HG03108 (cell line): ENCODE measurements around the gene AKT3.

Source experiments
- ATAC-seq: cut with Tn5 transposase; IDR thresholded peaks from one replicate; pipeline ENCODE4 v1.9.1; 2021; ENCODE audit warnings: moderate library complexity; ENCODE audit not compliant: unreplicated experiment

Gene AKT3

GRCh38 chr1:243520831-243521230 lies 329.2 kb downstream of the AKT3 start:
- no peak for ATAC-seq

GRCh38 chr1:243514927-243515326 lies 335.1 kb downstream of the AKT3 start:
- ATAC-seq, result no peak

GRCh38 chr1:243513726-243514491 lies 336.1 kb downstream of the AKT3 start:
- ATAC-seq, result no peak

DNA sequence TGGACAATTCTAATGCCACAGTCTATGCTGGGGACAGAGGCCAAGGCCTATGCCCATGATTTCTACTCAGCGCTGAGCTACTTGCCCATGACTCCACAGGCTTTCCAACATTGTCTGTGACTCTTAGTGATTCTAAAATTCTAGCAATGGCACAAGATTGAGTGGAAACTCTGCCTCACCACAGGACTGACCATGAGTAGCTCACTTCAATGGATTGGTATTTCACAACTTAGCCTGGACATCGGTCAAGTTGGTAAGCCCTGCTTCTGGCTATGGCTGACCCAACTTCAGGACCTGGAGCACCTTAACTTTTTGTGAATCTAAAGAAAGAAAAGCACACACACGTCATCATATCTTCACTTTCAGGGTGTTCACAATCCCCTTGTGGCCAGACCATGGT lies 339.1 kb downstream of the AKT3 start:
- no peak for ATAC-seq

DNA sequence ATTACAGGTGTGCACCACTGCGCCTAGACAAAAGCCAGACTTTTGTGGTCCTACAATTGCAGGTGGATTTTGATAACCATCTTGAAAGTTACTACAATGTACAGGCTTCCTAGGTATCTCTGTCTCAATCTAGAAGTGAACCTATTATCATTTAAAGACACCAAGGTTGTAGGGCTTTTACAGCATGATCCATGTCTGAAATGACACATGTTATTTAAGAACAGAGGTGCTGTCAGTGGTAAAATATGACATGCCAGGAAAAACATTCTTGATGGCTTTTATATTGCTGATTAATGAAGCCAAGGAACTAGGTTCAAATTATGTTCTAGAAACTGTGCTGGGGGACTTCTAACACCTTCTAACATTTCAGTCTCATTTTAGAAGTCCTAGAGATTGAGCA lies 341.1 kb downstream of the AKT3 start:
- ATAC-seq, result no peak

GRCh38 chr1:243508303-243508713 lies 341.7 kb downstream of the AKT3 start:
- peak; percentile 87 for ATAC-seq

DNA sequence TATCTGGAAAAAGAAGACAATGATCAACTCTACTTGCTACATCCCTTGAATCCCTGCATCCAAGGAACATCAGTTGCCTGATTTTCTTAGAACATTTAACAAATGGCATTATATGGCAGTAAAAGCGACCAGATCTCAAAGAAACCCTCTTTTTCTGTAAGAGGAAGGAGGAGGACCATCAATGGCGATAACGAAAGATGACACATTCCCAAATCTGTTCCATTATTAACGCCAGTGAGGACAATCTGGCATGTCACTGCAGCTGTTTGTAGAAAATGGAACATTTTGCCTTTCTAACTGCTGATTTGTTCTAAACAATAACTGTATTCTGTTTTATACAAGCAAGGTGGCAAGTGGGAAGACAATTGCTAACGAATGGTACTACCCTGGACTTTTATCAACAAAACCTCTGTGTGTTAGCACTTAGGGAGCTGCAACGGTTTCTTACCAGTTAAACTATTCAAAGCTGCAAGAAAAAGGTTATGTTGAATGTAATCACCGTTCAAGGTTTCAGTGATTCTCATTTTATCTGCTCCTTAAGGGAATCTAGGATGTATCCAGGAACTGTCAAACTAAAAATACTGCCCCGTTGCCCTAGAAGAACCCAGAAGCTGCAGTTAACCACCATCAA lies 342.3 kb downstream of the AKT3 start:
- ATAC-seq, result no peak

DNA sequence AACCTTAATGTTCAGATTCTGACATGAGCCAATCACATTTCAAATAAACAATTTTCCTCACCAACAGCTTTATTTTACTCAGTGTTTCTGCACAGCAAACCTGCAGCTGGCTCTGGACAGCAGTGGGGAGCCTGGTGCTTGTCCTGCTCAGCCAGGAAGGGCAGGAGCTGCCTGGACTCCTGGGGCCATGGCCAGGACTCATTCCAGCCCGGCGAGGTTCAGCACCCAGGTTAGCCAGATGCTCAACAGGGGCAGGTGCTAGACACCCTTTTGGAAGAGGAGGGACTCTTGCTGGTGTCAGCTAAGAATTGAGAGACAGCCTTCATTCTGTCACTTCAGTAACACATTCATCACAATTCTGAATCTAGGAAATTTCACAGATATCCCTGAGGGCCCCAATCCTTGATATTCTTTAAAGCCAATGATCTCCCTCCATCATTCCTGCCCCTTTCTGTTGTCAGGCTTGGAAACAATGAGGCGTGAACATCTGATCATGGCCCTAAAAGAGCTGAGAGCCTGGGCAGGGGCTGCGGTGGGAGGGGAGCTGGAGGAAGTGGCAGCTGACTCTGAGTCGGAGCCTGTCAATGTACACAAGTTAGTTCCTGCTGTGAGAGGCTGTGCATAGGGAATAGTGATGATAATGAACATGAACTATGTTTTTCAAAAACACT lies 342.9 kb downstream of the AKT3 start:
- ATAC-seq, result no peak

GRCh38 chr1:243505986-243506689 lies 343.9 kb downstream of the AKT3 start:
- ATAC-seq, result peak; percentile 57

DNA sequence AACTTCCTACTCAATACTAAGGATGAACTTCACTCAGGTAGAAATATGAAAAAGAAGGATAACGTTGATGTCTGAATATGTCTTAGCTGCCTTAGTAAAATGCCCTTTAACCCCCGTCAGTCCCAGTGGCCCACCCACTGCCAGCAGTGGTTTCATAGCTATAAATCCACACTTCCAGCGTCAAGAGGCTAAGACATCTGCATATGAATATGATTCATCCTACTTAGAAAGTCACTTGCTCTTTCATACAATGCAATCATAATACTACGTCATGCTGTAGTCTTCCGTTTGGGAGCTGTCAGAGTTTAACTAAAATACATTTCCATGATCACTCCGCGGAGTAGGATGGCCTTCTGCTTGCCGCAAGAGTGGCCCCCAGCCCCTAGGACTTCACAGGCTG lies 346.9 kb downstream of the AKT3 start:
- ATAC-seq, result no peak

DNA sequence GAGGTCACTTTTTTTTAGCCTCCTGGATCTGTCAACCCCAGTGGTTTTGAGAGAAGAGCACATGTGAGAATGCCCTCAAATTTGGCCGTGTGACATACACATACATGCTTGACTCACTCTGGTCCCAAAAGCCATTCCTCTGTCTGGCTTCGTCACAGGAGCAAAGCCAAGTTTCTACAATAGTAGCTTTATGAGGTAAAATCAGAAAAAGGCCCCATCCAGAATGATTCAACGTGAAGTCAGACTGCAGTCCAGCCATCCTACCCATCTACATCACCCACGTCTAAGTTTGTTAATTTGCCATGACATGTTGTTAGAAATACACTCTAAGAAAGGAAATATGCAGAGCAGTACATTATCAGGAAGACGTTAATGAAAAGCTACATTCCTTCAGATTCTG lies 349.0 kb downstream of the AKT3 start:
- ATAC-seq, result no peak

DNA sequence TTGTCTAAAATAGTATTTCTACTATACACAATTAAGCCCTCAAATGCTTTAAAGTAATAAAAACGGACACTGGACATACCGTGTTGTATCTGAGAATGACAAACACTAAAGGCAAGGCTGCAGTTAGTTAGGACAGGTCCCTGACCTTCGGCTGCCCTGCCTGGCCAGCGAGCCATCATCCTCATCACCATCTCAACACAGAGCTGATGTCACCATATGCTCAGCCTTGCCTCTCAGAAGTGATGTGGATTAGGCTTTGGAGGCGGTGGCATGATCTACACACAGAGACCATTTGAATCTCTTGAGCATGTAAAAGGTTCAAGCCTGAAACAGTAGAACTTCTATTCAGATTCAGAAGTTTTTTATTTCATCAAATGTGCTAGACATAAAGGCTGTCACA lies 349.5 kb downstream of the AKT3 start:
- no peak for ATAC-seq

DNA sequence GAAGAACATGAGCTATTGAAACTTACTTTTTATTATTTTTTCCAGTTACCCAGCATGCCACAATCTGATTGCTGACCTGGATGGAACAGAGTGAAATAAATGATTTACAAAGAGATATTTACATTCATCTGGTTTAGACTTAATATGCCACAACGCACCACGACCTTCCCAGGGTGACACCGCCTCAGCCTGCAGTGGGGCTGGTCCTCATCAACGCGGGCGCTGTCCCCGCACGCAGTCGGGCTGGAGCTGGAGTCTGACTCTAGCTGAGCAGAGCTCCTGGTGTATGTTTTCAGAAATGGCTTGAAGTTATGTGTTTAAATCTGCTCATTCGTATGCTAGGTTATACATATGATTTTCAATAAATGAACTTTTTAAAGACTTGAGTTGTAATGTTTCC lies 350.3 kb downstream of the AKT3 start:
- ATAC-seq, result no peak

DNA sequence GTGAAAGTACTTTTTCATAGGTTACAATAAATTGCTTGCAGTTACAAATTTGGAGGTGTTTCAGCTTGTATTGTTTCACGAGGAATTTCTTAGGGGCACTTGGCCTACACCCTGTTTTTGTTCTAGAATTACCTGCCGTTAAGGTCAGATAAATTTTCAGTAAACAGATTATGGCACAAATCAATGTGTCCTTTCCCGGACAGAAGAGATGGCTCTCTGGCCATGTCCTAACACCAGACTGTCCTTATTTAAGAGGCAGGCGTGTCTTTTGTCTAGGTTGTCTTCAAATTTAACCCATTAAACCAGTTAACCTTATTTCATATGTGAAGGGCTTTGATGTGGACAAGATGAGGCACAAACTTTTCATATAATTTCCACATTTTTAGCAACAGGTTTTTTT lies 350.8 kb downstream of the AKT3 start:
- no peak for ATAC-seq

DNA sequence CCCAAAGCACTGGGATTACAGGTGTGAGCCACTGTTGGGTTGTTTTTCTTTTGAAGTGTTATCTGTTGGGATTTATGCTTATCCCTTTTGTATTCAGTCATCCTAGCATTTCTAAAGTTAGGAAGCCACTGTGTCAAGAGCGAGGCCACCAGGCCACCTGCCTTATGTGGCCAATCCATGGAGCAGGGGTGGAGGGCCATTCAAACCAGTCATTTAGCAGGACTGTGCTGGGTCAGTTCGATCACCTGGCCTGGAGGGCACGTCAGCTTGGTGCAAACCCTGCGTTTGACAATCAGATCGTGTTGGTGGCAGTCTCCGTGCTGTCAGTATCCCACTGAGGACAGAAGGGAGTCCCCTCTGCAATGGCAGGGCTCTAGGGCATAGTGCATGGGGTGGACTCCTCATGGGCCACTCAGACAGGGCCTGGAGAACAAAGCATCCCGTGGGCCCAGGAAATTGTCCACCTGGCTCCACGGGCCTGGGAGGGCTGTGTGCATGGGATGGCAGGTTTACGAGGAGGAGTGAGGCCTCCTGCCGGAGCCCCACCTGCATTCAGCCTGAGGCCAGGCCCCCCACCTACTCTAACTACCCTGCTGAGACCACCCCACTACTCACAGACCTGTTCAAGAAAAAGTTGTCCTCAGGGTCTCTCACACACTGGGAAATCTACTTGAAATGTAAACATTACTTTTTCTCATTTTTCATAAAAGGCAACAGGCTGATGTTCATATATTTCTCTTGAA lies 351.9 kb downstream of the AKT3 start:
- no peak for ATAC-seq

- no peak for ATAC-seq
Observed at GRCh38 chr1:243496806-243497205, 353.2 kb downstream of the AKT3 start.

DNA sequence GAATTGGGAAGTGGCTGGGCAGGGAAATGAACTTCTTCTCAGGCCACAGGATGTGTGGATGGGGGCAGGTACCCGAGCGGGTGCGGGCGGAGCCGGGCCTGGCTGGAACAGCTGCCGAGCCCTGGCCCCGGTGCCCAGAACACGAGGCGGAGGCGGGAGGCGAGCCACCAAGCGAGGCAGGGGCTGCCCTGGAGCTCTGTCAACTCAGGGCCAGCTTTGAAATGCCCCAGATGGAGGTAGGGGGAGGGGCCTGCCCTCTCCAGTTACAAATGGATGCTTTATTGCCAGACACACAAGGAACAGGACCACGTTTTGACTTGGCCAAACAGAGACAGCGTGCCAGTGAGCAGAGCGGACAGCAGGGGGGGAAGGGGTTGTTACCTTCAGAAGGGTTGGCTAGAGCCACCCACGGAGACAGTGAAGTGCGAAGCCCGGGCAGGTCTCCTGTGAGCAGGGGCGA lies 353.8 kb downstream of the AKT3 start:
- no peak for ATAC-seq

DNA sequence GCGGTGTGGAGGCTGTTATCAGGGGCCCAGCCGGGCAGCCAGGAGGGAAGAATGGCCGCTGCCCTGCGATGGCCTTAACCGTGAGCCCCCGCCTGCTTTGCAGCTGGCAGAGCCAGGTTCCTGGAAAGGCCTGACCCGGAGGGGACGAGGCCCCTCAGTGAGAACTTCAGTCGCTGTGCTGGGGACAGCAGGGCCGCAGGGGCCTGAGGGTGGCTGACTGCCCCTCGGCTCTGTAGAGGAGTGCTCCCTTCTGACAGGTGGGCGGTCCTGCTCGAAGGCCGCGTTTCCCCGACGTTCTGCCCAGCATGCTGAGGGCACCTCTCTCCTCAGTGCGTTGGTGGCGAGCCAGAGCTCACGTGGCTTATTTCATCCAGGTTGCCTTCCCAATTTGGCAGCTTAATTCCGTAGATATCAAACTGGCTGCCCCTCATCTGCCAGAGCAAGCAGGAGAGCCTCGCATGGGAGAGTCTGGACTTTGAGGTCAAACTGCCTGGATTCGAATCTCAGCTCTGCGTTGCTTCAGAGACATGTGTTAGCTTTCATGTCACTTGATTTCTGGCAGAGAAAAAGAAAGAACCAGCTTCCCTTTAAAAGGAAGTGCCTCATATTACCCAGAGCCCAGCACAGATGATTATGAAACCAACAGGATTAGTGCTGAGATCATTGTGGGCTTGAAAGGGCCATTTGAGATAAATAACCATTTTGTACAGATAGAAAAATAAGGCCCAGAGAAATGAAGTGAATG lies 354.4 kb downstream of the AKT3 start:
- no peak for ATAC-seq

DNA sequence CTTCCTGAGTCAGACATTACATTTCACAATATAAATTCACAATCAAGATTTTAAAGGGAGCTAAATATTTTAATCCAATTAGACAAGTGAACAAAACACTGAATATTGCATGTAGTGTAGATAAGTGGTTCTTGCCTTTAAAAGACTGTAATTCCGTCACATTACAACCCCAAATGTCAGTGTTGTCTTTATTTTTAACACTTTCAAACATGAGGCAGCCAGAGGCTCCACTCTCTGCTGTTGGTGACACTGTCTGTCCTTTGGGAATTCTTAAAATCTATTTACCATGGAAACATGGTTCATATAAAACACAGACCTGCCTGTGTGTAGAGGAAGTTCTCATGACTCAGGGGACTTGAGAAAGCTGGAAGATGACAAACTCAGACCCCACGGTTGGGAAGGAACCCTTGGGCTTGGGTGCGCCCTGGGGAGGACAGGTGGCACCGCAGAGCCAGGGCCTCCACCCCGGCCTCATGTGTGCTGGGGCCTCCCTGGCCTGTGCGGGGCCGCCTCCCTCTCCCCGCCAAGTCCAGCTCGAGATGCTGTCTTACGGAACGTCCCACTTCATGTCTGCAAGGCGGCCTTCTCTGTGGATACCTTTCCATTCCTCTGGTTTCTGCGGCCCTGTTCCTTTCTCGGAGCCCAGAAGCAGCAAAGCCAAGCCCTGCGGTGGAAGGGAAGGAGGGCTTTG lies 355.2 kb downstream of the AKT3 start:
- no peak for ATAC-seq
